Hematopoietic multipotent progenitor cell treated with erythropoietin and hydrocortisone succinate and interleukin-3 and kit ligand, for 15 days (in vitro differentiated cells): Measurements from ENCODE around the gene PARD6A.
A peak's percentile ranks its signal among the peaks of the same experiment; 100 is the strongest.

ENCODE experiments used
- DNase-seq: peaks from one replicate; pipeline ENCODE4 v3.0.0-alpha.2; 2015; ENCODE audit warnings: low spot score

The PARD6A gene

GRCh38 chr16:67666559-67667452 is 6.0 kb downstream of the PARD6A start, which contains the start of the genes C16orf86 and ENKD1:
TSS of gene C16orf86 (plus strand) at chr16:67666814. CDS start at chr16:67666971, 157 bp downstream.
TSS of gene ENKD1 (minus strand) at chr16:67666750. CDS start at chr16:67666442, 308 bp downstream.
- DNase-seq: peak; percentile 76

- DNase-seq: no peak
Observed at GRCh38 chr16:67667453-67667816, 6.7 kb downstream of the PARD6A start.

DNA sequence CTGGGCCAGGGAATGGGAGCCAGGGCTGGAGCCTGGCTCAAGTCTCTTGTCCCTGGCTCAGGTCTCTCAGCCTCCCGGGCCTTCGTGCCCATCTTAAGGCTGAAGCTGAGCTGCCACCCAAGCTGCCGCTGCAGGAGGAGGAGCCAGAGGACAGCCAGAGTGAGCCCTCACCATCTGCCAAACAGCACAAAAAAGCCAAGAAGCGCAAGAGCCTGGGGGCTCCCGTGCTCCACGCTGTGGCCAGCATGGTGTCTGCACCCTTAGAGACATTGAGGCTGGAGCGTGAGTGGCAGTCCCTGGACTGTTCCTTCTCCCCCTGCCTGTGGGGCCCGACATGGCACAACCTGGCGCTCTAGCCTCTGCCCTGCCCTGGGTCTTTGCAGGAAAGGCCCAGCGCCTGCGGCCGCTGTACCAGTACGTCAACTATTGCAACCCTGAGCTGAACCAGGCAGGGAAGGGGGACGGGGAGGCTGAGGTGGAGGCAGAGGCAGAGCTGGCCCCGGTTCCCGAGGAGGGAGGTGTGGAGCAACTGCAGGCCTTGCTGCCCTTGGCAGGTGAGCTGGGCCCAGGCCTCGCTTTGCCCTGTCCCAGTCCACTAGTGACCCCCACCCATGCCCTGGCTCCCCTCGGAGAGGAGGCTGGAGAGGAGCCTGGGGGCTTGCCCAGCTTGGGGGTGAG is 7.2 kb downstream of the PARD6A start:
- peak; percentile 90 for DNase-seq

DNA sequence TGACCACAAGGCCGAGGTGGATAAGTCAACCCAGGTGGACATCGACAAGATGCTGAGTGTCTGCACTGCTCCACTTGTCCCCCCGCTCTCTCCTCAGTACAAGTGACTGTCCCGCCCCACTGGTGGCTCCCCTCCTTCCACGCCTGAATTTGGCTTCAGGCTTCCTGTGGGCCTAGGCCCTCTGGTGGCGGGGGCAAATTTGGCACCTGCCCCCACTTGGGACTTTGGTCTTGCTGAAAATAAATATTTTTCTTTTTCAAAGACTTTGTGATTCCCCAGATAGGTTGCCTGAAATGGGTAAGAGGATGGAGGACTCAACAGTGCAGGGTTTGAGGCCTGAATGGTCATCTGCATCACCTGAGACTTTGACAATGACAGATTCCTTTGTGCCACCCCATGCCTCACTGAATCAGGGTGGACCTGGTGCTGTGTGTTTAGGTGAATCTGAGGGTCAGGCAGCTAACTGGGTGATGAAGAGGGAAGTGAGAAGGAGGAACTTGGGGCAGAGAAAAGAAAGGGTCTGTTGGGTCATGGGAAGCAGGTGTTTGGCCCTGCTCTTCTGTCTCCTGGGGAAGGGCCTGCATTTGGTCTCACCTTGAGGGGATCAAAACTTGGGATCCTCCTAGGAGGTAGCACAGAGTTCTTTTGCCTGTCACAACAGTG is 7.9 kb downstream of the PARD6A start:
- peak; percentile 30 for DNase-seq

DNA sequence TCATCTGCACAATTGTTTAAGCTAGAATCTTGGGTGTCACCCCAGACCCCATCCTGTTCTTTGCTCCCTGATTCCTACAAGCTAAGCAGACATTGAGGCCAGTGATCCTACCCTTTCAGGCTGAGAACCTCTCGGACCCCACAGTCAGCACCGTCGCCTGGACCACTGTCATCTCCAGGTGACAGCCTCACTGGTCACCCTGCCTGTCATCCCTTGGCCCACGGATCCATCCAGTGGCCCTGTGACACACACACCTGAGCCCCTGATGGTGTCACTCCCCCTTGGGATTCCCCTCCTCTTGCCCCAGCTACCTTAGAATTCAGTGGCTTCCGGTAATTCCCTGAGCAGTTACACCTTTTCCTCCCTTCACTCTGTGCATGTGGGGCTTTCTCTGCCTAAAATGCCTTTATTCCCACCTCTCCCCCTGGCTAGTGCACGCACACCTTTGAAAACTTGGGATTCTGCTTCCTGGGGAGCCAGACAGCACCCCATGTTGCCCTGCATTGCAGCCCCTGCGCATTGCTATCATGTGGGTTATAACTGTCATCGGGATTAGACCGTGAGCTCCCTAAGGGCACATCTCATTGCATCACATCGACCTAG is 8.8 kb downstream of the PARD6A start:
- DNase-seq: no peak

GRCh38 chr16:67672306-67672705 is 11.5 kb downstream of the PARD6A start:
- no peak for DNase-seq

DNA sequence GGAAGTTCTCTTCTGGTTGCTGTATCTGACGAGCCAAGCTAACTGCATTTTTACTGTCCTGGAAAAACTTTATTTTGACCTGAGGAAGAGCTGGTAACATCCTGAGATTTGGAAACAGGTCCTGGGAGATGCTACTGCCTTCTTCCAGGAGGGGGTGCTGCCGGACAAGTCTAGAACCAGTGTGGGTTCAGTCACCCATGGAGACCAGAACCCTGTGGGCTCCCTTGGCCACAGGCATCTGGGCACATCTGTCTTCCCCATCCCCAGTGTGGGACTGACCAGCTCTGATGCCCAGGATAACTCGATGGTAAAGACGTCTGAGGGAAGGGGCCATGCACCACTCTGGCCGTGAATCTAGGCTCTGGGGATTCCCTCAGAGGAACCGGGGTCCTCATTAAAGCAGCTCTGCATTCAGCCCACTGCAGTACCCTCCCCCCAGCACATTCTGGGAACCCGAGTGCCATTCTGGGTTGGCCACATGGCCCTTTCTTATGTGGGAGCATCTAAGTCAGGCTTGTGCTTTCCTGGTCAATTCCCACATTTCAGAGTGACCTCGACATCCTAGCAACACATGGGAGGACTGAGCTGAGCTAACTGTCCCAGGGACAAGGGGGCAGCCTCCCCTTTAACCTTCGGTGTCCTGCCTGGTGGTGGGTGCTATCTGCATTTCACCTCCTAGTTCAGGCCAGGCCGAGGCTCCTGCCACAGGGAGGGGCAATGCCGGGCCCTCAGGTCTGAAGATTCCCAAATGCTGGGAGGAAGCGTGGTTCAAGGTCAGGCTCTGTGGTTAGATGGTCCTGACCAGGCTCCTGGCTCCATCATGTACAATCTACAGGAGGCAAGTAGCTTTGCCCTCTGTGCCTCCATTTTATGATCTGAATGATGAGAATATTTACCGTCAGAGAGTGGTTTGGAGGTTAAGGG is 12.2 kb downstream of the PARD6A start:
- peak; percentile 81 for DNase-seq

DNA sequence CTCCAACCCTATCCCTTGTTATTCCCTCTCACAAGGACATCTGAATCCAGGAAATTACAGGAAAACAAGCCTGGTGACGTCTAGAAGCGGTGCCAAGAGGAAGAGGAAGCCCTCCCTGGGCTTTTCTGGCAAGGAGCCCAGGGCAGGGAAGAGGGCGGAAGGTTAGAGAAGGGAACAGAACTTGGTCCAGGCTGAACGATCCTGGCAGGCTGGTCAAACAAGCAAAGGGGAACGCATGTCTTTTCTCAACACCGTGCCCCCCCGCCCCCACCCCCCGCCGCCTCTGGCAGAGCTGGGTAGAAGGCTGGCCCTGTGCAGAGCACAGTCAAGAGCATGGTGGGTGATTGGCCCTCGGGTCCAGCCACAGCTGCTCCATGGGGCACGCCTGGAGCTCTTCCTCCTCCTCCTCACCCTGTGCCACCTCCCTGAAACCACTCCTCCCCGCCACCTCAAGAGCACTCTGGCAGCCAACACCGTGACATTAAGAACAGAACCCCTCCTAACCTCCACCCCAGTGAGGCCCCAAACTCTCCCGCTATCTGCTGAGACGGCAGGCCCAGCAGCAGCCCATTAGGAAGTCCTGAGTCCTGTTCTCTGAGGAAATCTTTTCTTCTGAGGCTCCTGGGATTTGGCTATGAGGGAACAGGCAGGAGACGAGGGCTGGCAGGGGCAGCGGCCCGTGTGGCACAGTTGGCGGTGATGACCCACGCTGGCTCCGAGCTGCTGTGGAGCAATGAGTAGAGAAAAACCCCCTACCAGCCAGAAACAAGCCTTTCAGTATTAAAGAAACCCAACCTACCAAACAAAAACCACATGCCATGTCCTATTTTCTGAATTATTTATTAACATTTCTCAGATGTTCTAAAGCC is 13.2 kb downstream of the PARD6A start:
- peak; percentile 51 for DNase-seq

GRCh38 chr16:67674851-67675578 is 14.3 kb downstream of the PARD6A start:
- no peak for DNase-seq

- no peak for DNase-seq
Observed at GRCh38 chr16:67675579-67675935, 14.8 kb downstream of the PARD6A start.

- DNase-seq: no peak
Observed at GRCh38 chr16:67675999-67676398, 15.2 kb downstream of the PARD6A start.

- DNase-seq: no peak
Observed at GRCh38 chr16:67676516-67676915, 15.8 kb downstream of the PARD6A start.

- DNase-seq: no peak
Observed at GRCh38 chr16:67676939-67677338, 16.2 kb downstream of the PARD6A start.

DNA sequence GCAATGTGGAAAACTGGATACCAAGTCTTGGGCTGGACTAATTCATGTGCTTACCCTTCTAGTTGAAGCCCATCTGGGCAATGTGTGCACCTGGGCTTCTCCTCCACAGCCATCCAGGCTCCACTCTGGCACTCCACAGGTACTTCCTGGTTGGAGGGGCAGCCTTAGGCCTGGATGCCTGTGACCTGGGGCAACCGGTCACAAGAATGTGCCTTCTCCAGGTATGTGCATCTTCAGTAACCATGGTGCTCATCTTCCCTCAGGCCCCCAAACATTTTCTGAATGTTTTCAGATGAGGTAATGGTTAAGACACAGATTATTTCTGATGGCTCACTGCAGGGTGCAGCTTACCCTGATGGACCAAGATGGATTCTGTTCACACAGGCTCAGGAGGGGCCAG is 17.0 kb downstream of the PARD6A start:
- no peak for DNase-seq

DNA sequence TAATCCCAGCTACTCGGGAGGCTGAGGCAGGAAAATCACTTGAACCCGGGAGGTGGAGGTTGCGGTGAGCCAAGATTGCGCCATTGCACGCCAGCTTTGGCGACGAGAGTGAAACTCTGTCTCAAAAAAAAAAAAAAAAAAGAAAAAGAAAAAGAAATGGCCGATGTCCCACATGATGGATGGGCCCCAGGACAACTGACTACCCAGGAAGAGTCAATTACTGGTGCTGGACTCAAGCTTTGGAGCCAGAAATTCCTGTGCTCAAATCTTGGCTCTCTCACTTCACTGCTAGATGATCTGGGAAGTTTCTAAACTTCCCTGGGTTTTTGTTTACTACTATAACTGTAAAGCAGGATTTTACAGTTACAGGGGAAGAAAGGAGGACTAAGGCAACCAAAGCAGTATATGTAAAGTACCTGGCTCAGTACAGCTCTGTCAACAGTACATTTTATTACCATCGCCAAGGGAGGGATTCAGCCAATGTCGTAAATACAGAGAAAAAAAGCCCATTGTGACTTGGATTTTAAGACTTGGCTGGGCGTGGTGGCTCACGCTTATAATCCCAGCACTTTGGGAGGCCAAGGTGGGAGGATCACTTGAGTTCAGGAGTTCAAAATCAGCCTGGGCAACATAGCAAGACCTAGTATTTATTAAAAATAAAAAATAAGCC is 17.7 kb downstream of the PARD6A start:
- DNase-seq: no peak

GRCh38 chr16:67679935-67680897 is 19.5 kb downstream of the PARD6A start:
- DNase-seq: no peak

DNA sequence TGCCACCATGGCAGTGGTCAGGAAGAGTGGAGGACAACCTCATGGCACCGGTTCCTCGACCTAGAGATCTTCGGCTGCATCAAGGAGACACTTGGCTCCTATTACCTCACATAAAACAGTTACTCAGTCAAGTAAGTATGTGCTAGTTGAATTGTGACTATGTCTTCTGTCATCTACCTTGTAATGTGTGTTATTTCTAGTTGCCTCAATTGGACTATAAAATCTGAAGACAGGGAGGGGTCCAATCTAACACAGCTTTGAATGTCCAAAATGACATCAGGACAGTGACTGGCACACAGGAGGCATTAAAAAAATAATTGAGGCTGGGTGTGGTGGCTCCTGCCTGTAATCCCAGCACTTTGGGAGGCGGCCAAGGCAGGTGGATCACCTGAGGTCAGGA is 23.0 kb downstream of the PARD6A start:
- DNase-seq: no peak
